ENCODE data around the gene ADAMTSL4. TPM values are rescaled to one million over a fixed set of nuclear protein-coding genes. Genes with fewer than 3 reads are reported as not detected.
A peak's percentile ranks its signal among the peaks of the same experiment; 100 is the strongest.
"Not testable (repeated sequence)": the region's sequence is repeated elsewhere in the genome, so short reads cannot be mapped to it uniquely, and the experiment has no call there.

Gene ADAMTSL4
- total RNA-seq, 1 donor from 2014 or later = 2.3 TPM

DNA sequence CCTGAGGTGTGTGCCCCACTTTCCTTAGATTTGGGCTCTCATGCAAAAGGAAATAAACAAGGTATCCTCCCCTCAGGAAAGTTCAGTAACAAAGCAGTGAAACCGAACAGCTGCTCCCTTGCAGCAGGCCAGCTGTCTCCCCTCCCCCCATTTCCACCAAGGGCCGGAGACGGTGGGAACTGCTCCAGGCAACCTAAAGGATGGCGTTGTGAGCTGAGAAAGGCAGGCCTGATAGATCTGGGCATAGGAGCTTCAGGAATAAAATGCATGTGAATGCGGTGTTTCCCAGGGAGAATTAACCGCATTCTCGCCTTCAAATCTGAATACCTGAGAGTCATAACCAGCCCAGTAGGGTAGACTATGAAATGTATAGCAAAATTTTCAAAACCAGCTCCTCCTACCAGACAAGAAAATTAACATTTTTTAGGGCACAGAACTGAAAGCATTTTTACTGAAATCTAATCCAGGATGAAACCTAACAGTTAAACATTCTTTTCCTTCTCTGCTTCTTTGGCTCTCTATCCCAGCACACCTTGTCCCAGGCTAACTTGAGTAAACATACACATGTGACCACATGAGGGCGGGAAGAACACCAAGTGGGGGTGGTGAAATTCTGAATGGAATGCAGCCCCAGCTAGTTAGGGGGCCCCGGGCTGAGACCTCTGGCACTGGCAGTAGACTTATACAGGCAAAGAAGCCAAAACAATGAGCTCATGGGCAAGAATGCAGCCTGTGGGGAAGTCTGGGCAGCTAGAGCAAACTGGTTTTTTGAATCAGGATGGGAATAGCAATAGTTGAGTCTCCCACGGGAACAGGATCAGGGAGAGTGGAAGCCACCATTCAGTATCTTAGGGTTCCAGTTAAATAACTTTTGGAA lies 18.7 kb downstream of the ADAMTSL4 start:
- Mint-ChIP-seq H3K9me3 (ENCODE audit: unreplicated experiment) (no peaks in the 10 kb centered on the region), H3K27me3 (ENCODE audit: unreplicated experiment) (no peaks in the 10 kb centered on the region), H3K4me3 (ENCODE audit: unreplicated experiment) (peak overlapping the region; percentile 73), H3K36me3 (ENCODE audit: unreplicated experiment) (peaks cover 25% of the 10 kb centered on the region), H3K27ac (ENCODE audit: unreplicated experiment) (peak overlapping the region; percentile 97), H3K4me1 (ENCODE audit: unreplicated experiment) (peaks cover 92% of the 10 kb centered on the region)
- DNase-seq (ENCODE audit: extremely low spot score, unreplicated experiment) = peak; percentile 93
- TF ChIP-seq, protein P1, sequence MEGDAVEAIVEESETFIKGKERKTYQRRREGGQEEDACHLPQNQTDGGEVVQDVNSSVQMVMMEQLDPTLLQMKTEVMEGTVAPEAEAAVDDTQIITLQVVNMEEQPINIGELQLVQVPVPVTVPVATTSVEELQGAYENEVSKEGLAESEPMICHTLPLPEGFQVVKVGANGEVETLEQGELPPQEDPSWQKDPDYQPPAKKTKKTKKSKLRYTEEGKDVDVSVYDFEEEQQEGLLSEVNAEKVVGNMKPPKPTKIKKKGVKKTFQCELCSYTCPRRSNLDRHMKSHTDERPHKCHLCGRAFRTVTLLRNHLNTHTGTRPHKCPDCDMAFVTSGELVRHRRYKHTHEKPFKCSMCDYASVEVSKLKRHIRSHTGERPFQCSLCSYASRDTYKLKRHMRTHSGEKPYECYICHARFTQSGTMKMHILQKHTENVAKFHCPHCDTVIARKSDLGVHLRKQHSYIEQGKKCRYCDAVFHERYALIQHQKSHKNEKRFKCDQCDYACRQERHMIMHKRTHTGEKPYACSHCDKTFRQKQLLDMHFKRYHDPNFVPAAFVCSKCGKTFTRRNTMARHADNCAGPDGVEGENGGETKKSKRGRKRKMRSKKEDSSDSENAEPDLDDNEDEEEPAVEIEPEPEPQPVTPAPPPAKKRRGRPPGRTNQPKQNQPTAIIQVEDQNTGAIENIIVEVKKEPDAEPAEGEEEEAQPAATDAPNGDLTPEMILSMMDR (IDR thresholded peaks at IDR 0.05) = no peak

DNA sequence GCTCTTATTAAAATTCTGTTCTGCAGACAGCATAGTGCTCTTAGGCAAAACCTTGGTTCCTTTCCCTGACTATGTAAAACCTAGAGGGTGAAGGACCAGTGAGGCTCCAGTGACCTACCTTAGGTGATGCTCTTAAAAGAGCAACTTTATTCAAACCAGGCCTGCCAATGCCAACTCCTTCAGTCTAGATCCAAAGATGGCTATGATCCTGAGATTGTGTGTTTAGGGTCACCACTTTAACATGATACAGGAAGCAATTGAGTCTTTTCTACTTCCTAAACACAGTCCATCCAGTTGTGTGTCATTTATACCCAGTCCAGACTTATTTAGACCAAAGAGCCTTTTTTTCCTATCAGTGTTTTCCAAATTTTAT lies 19.4 kb downstream of the ADAMTSL4 start:
- DNase-seq (ENCODE audit: extremely low spot score, unreplicated experiment) = no peak
- Mint-ChIP-seq H3K4me3 (ENCODE audit: unreplicated experiment) (peak overlapping the region; percentile 73), H3K9me3 (ENCODE audit: unreplicated experiment) (no peaks in the 10 kb centered on the region), H3K27me3 (ENCODE audit: unreplicated experiment) (no peaks in the 10 kb centered on the region), H3K4me1 (ENCODE audit: unreplicated experiment) (peaks cover 91% of the 10 kb centered on the region), H3K36me3 (ENCODE audit: unreplicated experiment) (peaks cover 30% of the 10 kb centered on the region), H3K27ac (ENCODE audit: unreplicated experiment) (peak overlapping the region; percentile 97)
- TF ChIP-seq, protein P1 (IDR thresholded peaks at IDR 0.05) = no peak

DNA sequence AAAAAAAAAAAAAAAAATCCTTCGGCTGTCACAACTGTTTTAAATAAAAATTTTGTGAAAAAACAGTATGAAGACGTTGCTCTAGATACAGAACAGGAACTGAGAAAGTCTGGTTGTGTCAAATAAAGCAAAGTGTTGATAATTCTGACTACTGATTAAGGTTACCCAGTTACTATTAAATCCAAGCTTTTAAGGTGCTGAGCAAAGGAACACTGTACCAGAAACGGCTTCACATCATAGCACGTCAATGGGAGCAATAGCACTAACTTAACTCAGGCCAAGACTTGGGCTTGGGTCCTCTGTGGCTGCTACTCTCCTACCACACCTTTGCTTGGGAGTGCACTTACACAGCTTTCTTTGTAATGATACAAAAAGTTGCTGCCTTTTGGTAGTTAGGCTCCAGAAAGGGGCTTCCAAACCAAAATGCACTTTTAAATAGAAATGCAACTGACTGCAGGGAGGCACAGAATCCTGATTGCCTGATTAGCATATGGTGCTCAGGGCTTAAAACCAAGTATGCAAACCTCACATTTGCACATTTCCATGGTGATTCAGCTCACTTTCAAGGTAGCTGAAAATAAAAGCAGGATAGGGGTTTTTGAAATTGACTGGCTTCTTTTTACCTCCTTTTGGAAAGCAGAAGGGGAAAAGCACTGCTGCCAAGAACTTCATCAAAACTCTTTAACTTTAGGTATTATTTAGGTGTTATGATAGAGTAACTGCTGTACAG lies 23.9 kb downstream of the ADAMTSL4 start:
- Mint-ChIP-seq H3K27ac (ENCODE audit: unreplicated experiment) (peak overlapping the region; percentile 97), H3K36me3 (ENCODE audit: unreplicated experiment) (peaks cover 71% of the 10 kb centered on the region), H3K27me3 (ENCODE audit: unreplicated experiment) (no peaks in the 10 kb centered on the region), H3K4me3 (ENCODE audit: unreplicated experiment) (peak overlapping the region; percentile 29), H3K4me1 (ENCODE audit: unreplicated experiment) (peaks cover 74% of the 10 kb centered on the region), H3K9me3 (ENCODE audit: unreplicated experiment) (no peaks in the 10 kb centered on the region)
- DNase-seq (ENCODE audit: extremely low spot score, unreplicated experiment) = no peak
- TF ChIP-seq, protein P1 (IDR thresholded peaks at IDR 0.05) = no peak

DNA sequence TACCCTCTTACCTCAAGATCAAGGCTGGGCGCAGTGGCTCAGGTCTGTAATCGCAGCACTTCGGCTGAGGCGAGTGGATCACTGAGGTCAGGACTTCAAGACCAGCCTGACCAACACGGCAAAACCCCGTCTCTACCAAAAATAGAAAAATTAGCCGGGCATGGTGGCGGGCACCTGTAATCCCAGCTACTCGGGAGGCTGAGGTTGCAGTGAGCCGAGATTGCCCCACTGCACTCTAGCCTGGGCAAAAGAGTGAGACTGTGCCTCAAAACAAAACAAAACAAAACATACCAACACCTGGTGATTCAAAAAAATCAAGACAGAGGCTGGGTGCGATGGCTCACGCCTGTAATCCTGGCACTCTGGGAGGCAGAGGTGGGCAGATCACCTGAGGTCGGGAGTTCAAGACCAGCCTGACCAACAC lies 24.5 kb downstream of the ADAMTSL4 start:
- peaks cover 77% of the 10 kb centered on the region for H3K36me3 Mint-ChIP-seq (ENCODE audit: unreplicated experiment)
- H3K4me3 Mint-ChIP-seq (ENCODE audit: unreplicated experiment) = peak overlapping the region; percentile 29
- not testable (repeated sequence) for DNase-seq (ENCODE audit: extremely low spot score, unreplicated experiment); H3K27me3 Mint-ChIP-seq (ENCODE audit: unreplicated experiment); H3K9me3 Mint-ChIP-seq (ENCODE audit: unreplicated experiment)
- H3K27ac Mint-ChIP-seq (ENCODE audit: unreplicated experiment) = peak overlapping the region; percentile 97
- H3K4me1 Mint-ChIP-seq (ENCODE audit: unreplicated experiment) = peaks cover 69% of the 10 kb centered on the region

DNA sequence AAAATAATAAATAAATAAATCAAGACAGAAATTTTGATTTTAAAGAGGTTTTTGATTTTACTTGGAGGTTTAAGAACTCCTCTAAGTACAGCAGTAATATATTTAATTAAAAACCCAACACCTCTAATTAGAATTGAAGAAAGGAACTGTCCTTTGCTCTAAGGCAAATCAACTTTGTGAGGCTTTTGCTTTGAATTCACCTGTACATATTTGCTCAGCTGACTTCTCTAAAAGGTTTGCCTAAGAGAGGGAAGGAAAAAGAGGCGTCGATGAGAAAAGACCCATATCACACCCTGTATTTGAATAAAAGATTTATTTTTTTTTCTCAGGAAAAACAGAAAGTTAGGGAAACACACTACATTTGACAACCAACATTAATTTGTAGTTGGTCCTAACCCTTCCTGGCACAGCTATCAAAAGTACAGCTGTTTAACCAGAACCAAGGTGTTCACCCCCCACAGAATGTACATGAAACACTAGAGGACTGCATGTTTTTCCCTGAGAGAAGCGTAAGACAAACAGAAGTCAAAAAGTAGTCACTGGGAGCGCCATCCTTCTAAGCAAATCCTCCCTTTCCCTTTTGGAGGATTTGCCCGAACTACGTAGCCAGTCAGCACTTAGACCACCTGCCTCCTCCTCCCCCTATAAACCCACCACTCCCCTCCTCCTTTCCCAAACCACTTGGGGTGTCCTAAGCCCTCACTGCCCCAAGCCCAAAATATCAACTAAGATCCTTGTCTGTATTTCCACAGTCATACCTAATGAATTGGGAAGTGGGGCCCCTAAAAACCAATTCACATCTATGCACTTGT lies 25.3 kb downstream of the ADAMTSL4 start:
- DNase-seq (ENCODE audit: extremely low spot score, unreplicated experiment) = no peak
- peak overlapping the region; percentile 91 for H3K4me3 Mint-ChIP-seq (ENCODE audit: unreplicated experiment)
- TF ChIP-seq, protein P1 (IDR thresholded peaks at IDR 0.05) = no peak
- H3K36me3 Mint-ChIP-seq (ENCODE audit: unreplicated experiment) = peaks cover 80% of the 10 kb centered on the region
- H3K4me1 Mint-ChIP-seq (ENCODE audit: unreplicated experiment) = peaks cover 61% of the 10 kb centered on the region
- H3K27me3 Mint-ChIP-seq (ENCODE audit: unreplicated experiment) = no peaks in the 10 kb centered on the region
- peak overlapping the region; percentile 97 for H3K27ac Mint-ChIP-seq (ENCODE audit: unreplicated experiment)
- H3K9me3 Mint-ChIP-seq (ENCODE audit: unreplicated experiment) = no peaks in the 10 kb centered on the region

Measured in osteocyte (in vitro differentiated cells).